CD14-positive monocyte (primary cell): ENCODE measurements around the gene SCG5. TPM values are rescaled to one million over a fixed set of nuclear protein-coding genes. Genes with fewer than 3 reads are reported as not detected.

Source experiments
- DNase-seq, 3 donors: peaks; one replicate each; pipeline ENCODE4 v3.0.0-alpha.2; 2011 to 2022
- H2AFZ ChIP-seq: 2 replicates; pipeline ENCODE4 v1.6.0; 2012; ENCODE audit warnings: mild to moderate bottlenecking, low read depth, low read length, inconsistent platforms; ENCODE audit not compliant: insufficient read depth, poor library complexity, severe bottlenecking
- H3K27ac ChIP-seq, 2 donors: 1 replicate in 1 of 2; 2 replicates in 1 of 2; pipeline ENCODE4 v1.5.1; 2012 to 2013; ENCODE audit warnings: low read length in 2 of 2, control low read depth in 1 of 2, inconsistent platforms in 1 of 2, low read depth in 1 of 2, mild to moderate bottlenecking in 1 of 2
- H3K27me3 ChIP-seq, 2 donors: one replicate each; pipeline versions ENCODE4 v1.6.0 to v1.6.1; 2011 to 2013; ENCODE audit warnings: low read length in 2 of 2; ENCODE audit not compliant: control insufficient read depth in 2 of 2, insufficient read depth in 2 of 2
- H3K36me3 ChIP-seq, 2 donors: replicated peaks in 1 of 2; 1 replicate in 1 of 2; 2 replicates in 1 of 2; pipeline versions ENCODE4 v1.5.1 to v1.6.1; 2012 to 2013; ENCODE audit warnings: low read length in 2 of 2, control low read depth in 1 of 2, inconsistent platforms in 1 of 2, mild to moderate bottlenecking in 1 of 2; ENCODE audit not compliant: insufficient read depth in 2 of 2, control insufficient read depth in 1 of 2
- H3K4me1 ChIP-seq, 2 donors: 1 replicate in 1 of 2; 2 replicates in 1 of 2; pipeline versions ENCODE4 v1.5.1 to v1.6.1; 2012 to 2013; ENCODE audit warnings: low read length in 2 of 2, control low read depth in 1 of 2, inconsistent platforms in 1 of 2, mild to moderate bottlenecking in 1 of 2, moderate library complexity in 1 of 2; ENCODE audit not compliant: insufficient read depth in 2 of 2, control insufficient read depth in 1 of 2
- H3K4me2 ChIP-seq: replicated peaks from 2 replicates; pipeline ENCODE3; 2012; ENCODE audit warnings: low read length, moderate library complexity, mild to moderate bottlenecking; ENCODE audit not compliant: poor library complexity, severe bottlenecking; ENCODE audit errors: extremely low read depth
- H3K4me3 ChIP-seq, 3 experiments: fragments of 200-600 bp in 1 of 3; sonication (generic) in 1 of 3; replicated peaks in 1 of 3; 1 replicate in 2 of 3; 2 replicates in 1 of 3; pipeline ENCODE4 v1.5.1; 2011 to 2013; ENCODE audit warnings: low read length in 3 of 3, mild to moderate bottlenecking in 3 of 3, control low read depth in 2 of 3, low read depth in 2 of 3, inconsistent platforms in 1 of 3, moderate library complexity in 1 of 3
- H3K79me2 ChIP-seq: 2 replicates; pipeline ENCODE4 v1.6.0; 2012; ENCODE audit warnings: mild to moderate bottlenecking, control low read depth, inconsistent platforms, low read length, moderate library complexity; ENCODE audit not compliant: insufficient read depth
- H3K9ac ChIP-seq: 2 replicates; pipeline ENCODE4 v1.6.0; 2017; ENCODE audit warnings: low read length, mild to moderate bottlenecking; ENCODE audit not compliant: insufficient read depth, poor library complexity, severe bottlenecking
- H3K9me3 ChIP-seq, 2 donors: replicated peaks in 1 of 2; 1 replicate in 1 of 2; 2 replicates in 1 of 2; pipeline versions ENCODE4 v1.5.1 to v1.6.1; 2012 to 2013; ENCODE audit warnings: low read length in 2 of 2, control low read depth in 1 of 2; ENCODE audit not compliant: control insufficient read depth in 1 of 2, insufficient read depth in 1 of 2
- H4K20me1 ChIP-seq: 2 replicates; pipeline ENCODE4 v1.6.0; 2012; ENCODE audit warnings: mild to moderate bottlenecking, low read length, control low read depth, moderate library complexity; ENCODE audit not compliant: insufficient read depth
- H3K27ac Mint-ChIP-seq, 7 donors: one replicate each; pipeline ENCODE4 v1.8.0; 2020; ENCODE audit warnings: mild to moderate bottlenecking in 7 of 7, mixed read lengths in 7 of 7, moderate library complexity in 6 of 7, inconsistent platforms in 2 of 7
- H3K27me3 Mint-ChIP-seq, 3 donors: one replicate each; pipeline ENCODE4 v1.8.0; 2021 to 2022; ENCODE audit warnings: low read depth in 3 of 3, mild to moderate bottlenecking in 3 of 3, mixed read lengths in 3 of 3, moderate library complexity in 3 of 3, inconsistent platforms in 1 of 3
- H3K36me3 Mint-ChIP-seq, 2 donors: one replicate each; pipeline ENCODE4 v1.8.0; 2020; ENCODE audit warnings: mixed read lengths in 2 of 2, inconsistent platforms in 1 of 2, mild to moderate bottlenecking in 1 of 2
- H3K4me1 Mint-ChIP-seq: one replicate; pipeline ENCODE4 v1.8.0; 2020; ENCODE audit warnings: mild to moderate bottlenecking, mixed read lengths
- H3K4me3 Mint-ChIP-seq, 2 donors: one replicate each; pipeline ENCODE4 v1.8.0; 2020; ENCODE audit warnings: mild to moderate bottlenecking in 2 of 2, mixed read lengths in 2 of 2, moderate library complexity in 1 of 2
- H3K9me3 Mint-ChIP-seq, 7 donors: one replicate each; pipeline ENCODE4 v1.8.0; 2020 to 2022; ENCODE audit warnings: mixed read lengths in 7 of 7, mild to moderate bottlenecking in 6 of 7, moderate library complexity in 6 of 7, inconsistent platforms in 2 of 7
- CTCF ChIP-seq: fragments of 200-600 bp; IDR thresholded peaks from one replicate; pipeline ENCODE4 v1.8.0; 2022; ENCODE audit warnings: antibody characterized with exemption, mild to moderate bottlenecking
- WGBS: methylation state at CpG from one replicate; pipeline ENCODE4 v1.1.5; 2013; ENCODE audit warnings: missing lambda C conversion rate; ENCODE audit not compliant: insufficient coverage; 5-methylcytosine and 5-hydroxymethylcytosine counted together
- intact Hi-C, 2 donors: fragments of 100-400 bp; cut with micrococcal nuclease; formaldehyde crosslinking; loops; one replicate each; pipeline versions ENCODE4 v1.15.0 to v1.15.1; 2023
- polyA plus RNA-seq, 3 donors: library from polyadenylated mRNA; depleted of rRNA in 1 of 3; unstranded in 2 of 3; stranded (reverse) in 1 of 3; fragments of 300-500 nt in 2 of 3; fragments of >200 nt in 1 of 3; fragmentation: Illumina TruSeq in 2 of 3; gene quantifications; 1 replicate in 2 of 3; 2 replicates in 1 of 3; pipeline ENCODE4 v1.2.3, GENCODE V29; 2012 to 2021

The SCG5 gene
- polyA plus RNA-seq, 3 donors, result not detected

GRCh38 chr15:32707436-32707835 lies 65.9 kb downstream of the SCG5 start:
- H3K9me3 Mint-ChIP-seq, result peaks cover 0 to 4% (median 0%) of the 10 kb centered on the region in 7 donors
- peaks cover 30% of the 10 kb centered on the region for H3K4me1 Mint-ChIP-seq

GRCh38 chr15:32709295-32710033 lies 68.0 kb downstream of the SCG5 start:
- peaks cover 22 to 31% of the 10 kb centered on the region in 2 donors for H3K27me3 ChIP-seq
- Mint-ChIP-seq H3K9me3 (peaks cover 0 to 2% (median 0%) of the 10 kb centered on the region in 7 donors), H3K27me3 (peaks cover 25 to 37% (median 33%) of the 10 kb centered on the region in 3 donors), H3K4me1 (peaks cover 28% of the 10 kb centered on the region), H3K4me3 (no peak overlapping the region), H3K27ac (no peak overlapping the region), H3K36me3 (no peaks in the 10 kb centered on the region)
- H3K4me1 ChIP-seq, result peaks cover 7 to 36% of the 10 kb centered on the region in 2 donors
- no peaks in the 10 kb centered on the region for H3K9me3 ChIP-seq
- DNase-seq, result no peak
- no peak overlapping the region for H3K4me3 ChIP-seq
- no peak overlapping the region for H3K27ac ChIP-seq
- no peak for TF ChIP-seq CTCF
- H3K36me3 ChIP-seq, result no peaks in the 10 kb centered on the region
- H3K4me2 ChIP-seq, result no peak overlapping the region
- no peak overlapping the region for H2AFZ ChIP-seq
- intact Hi-C loops, result loop anchor here in 1 of 2 donors (10.0 kb wide), 1 partner anchor 65 kb away; the partner anchor contains the start of gene SCG5
- no peak overlapping the region for H3K9ac ChIP-seq
- no peaks in the 10 kb centered on the region for H3K79me2 ChIP-seq
- 97% methylated on average over 4 of the region's 9 CpGs for WGBS
- no peaks in the 10 kb centered on the region for H4K20me1 ChIP-seq

More at GRCh38 chr15:32707436-32707835, 65.9 kb downstream of the SCG5 start:
- no peak overlapping the region for H3K4me3 Mint-ChIP-seq
- peaks cover 10 to 12% of the 10 kb centered on the region in 2 donors for H3K27me3 ChIP-seq
- no peak overlapping the region for H3K27ac ChIP-seq
- H3K4me1 ChIP-seq, result peaks cover 7 to 36% of the 10 kb centered on the region in 2 donors
- peaks cover 17 to 23% (median 19%) of the 10 kb centered on the region in 3 donors for H3K27me3 Mint-ChIP-seq
- no peak overlapping the region for H2AFZ ChIP-seq
- WGBS, result no CpG with 5 or more reads among the region's 6 CpGs
- no peaks in the 10 kb centered on the region for H4K20me1 ChIP-seq
- DNase-seq, result no peak
- H3K4me3 ChIP-seq, result no peak overlapping the region
- intact Hi-C loops, result loop anchor here in 1 of 2 donors (10.0 kb wide), 1 partner anchor 63 kb away; the partner anchor contains the start of gene SCG5
- H3K9ac ChIP-seq, result no peak overlapping the region
- H3K4me2 ChIP-seq, result no peak overlapping the region
- no peaks in the 10 kb centered on the region for H3K36me3 Mint-ChIP-seq
- TF ChIP-seq CTCF, result no peak
- no peaks in the 10 kb centered on the region for H3K36me3 ChIP-seq
- H3K27ac Mint-ChIP-seq, result peak overlapping the region in 1 of 7 donors; percentile 58
- no peaks in the 10 kb centered on the region for H3K79me2 ChIP-seq
- H3K9me3 ChIP-seq, result no peaks in the 10 kb centered on the region
